Neuronal stem cell (in vitro differentiated cells): ENCODE results near the gene FHIT.

Experiments used
- DNase-seq: peaks from one replicate; pipeline ENCODE4 v3.0.0-alpha.2; 2013; ENCODE audit warnings: low spot score
- H2AFZ ChIP-seq: one replicate; pipeline ENCODE4 v1.6.1; 2013; ENCODE audit warnings: mild to moderate bottlenecking, low read length, inconsistent platforms
- H2AK5ac ChIP-seq: 2 replicates; pipeline ENCODE4 v1.6.1; 2013; ENCODE audit warnings: low read depth, mild to moderate bottlenecking, inconsistent platforms, low read length, moderate library complexity, mixed read lengths
- H2BK120ac ChIP-seq: 2 replicates; pipeline ENCODE4 v1.6.1; 2013; ENCODE audit warnings: low read depth, mild to moderate bottlenecking, inconsistent platforms, low read length, moderate library complexity, mixed read lengths
- H2BK12ac ChIP-seq: one replicate; pipeline ENCODE4 v1.6.1; 2013; ENCODE audit warnings: low read length, inconsistent platforms
- H2BK15ac ChIP-seq: 2 replicates; pipeline ENCODE4 v1.6.1; 2013; ENCODE audit warnings: mild to moderate bottlenecking, low read length, inconsistent platforms, mixed read lengths
- H2BK5ac ChIP-seq: one replicate; pipeline ENCODE4 v1.6.1; 2013; ENCODE audit warnings: inconsistent platforms, mild to moderate bottlenecking, low read length, moderate library complexity
- H3K14ac ChIP-seq: one replicate; pipeline ENCODE4 v1.6.1; 2013; ENCODE audit warnings: low read length, inconsistent platforms
- H3K18ac ChIP-seq: 2 replicates; pipeline ENCODE4 v1.6.1; 2013; ENCODE audit warnings: low read length, inconsistent platforms
- H3K23ac ChIP-seq: 2 replicates; pipeline ENCODE4 v1.6.1; 2013; ENCODE audit warnings: low read depth, mild to moderate bottlenecking, mixed read lengths, low read length, inconsistent platforms; ENCODE audit not compliant: poor library complexity
- H3K27ac ChIP-seq: replicated peaks from 3 replicates; pipeline ENCODE4 v1.5.1; 2013; ENCODE audit warnings: low read length, inconsistent platforms
- H3K27me3 ChIP-seq, 3 experiments: 2 replicates each; pipeline ENCODE4 v1.6.1; 2013; ENCODE audit warnings: low read length in 3 of 3, mild to moderate bottlenecking in 2 of 3, inconsistent platforms in 1 of 3, low read depth in 1 of 3, mixed read lengths in 1 of 3, moderate library complexity in 1 of 3; ENCODE audit not compliant: control insufficient read depth in 3 of 3, insufficient read depth in 3 of 3
- H3K36me3 ChIP-seq, 2 donors: replicated peaks in 1 of 2; 2 replicates each; pipeline ENCODE4 v1.6.1; 2013; ENCODE audit warnings: low read length in 2 of 2; ENCODE audit not compliant: control insufficient read depth in 2 of 2, insufficient read depth in 2 of 2
- H3K4ac ChIP-seq: 2 replicates; pipeline ENCODE4 v1.6.1; 2013; ENCODE audit warnings: inconsistent platforms, mild to moderate bottlenecking, low read length, moderate library complexity
- H3K4me1 ChIP-seq, 2 donors: 1 replicate in 1 of 2; 2 replicates in 1 of 2; pipeline ENCODE4 v1.6.1; 2013; ENCODE audit warnings: low read length in 2 of 2, low read depth in 1 of 2; ENCODE audit not compliant: control insufficient read depth in 2 of 2, insufficient read depth in 1 of 2
- H3K4me2 ChIP-seq: one replicate; pipeline ENCODE4 v1.6.1; 2013; ENCODE audit warnings: mild to moderate bottlenecking, low read length, inconsistent platforms; ENCODE audit not compliant: insufficient read depth, poor library complexity, severe bottlenecking
- H3K4me3 ChIP-seq, 2 donors: 2 replicates each; pipeline ENCODE4 v1.5.1; 2013; ENCODE audit warnings: low read length in 2 of 2, mild to moderate bottlenecking in 2 of 2, inconsistent platforms in 1 of 2, moderate library complexity in 1 of 2
- H3K79me1 ChIP-seq: one replicate; pipeline ENCODE4 v1.6.1; 2013; ENCODE audit warnings: low read depth, mild to moderate bottlenecking, inconsistent platforms, low read length, moderate library complexity
- H3K9ac ChIP-seq: one replicate; pipeline ENCODE4 v1.6.1; 2013; ENCODE audit warnings: mild to moderate bottlenecking, low read depth, low read length, inconsistent platforms; ENCODE audit not compliant: poor library complexity
- H3K9me3 ChIP-seq, 2 donors: replicated peaks in 1 of 2; 2 replicates each; pipeline versions ENCODE3 to v1.6.1; 2013; ENCODE audit warnings: low read length in 2 of 2, mild to moderate bottlenecking in 2 of 2, inconsistent platforms in 1 of 2, low read depth in 1 of 2, mixed read lengths in 1 of 2, moderate library complexity in 1 of 2; ENCODE audit not compliant: control insufficient read depth in 2 of 2, insufficient read depth in 1 of 2
- H4K8ac ChIP-seq: one replicate; pipeline ENCODE4 v1.6.1; 2013; ENCODE audit warnings: low read depth, mild to moderate bottlenecking, inconsistent platforms, low read length, moderate library complexity
- H4K91ac ChIP-seq: one replicate; pipeline ENCODE4 v1.6.1; 2013; ENCODE audit warnings: low read length, low read depth, mild to moderate bottlenecking, inconsistent platforms; ENCODE audit not compliant: poor library complexity
- WGBS, 2 donors: extraction: QIAGEN DNeasy Blood & Tissue Kit; methylation state at CpG; one replicate each; pipeline ENCODE4 v1.1.7; 2013; ENCODE audit warnings: missing lambda C conversion rate in 2 of 2, mixed read lengths in 1 of 2; ENCODE audit not compliant: insufficient read length in 2 of 2, insufficient replicate concordance in 1 of 2; ENCODE audit errors: extremely low coverage in 2 of 2; 5-methylcytosine and 5-hydroxymethylcytosine counted together

FHIT gene

DNA sequence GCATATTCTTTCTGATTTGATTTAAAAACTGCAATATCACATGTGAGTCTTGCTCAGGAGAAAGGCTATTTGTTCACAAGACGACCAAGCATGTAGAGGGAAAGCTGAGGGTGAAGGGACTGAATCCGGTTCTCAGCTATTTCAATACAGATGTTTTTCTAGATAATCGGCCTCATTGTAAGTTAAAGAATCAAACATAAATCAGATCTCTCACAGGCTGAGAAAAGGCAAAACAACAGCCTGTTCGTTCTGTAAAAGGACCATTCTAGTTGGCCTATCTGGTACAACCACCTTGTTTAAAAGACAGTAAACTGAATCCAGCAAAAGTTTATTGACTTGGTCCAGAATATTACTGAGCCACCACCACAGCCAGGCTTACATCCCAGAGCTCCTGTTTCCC lies 1155.7 kb downstream of the FHIT start:
- Histone ChIP-seq H2BK15ac (no peak overlapping the region), H2BK5ac (no peak overlapping the region), H3K4me1 (no peaks in the 10 kb centered on the region), H2AK5ac (no peak overlapping the region), H3K14ac (no peak overlapping the region), H4K8ac (no peak overlapping the region), H3K36me3 (no peaks in the 10 kb centered on the region), H2BK12ac (no peak overlapping the region), H3K27ac (no peak overlapping the region), H2BK120ac (no peak overlapping the region), H3K4me2 (no peak overlapping the region), H3K4ac (no peak overlapping the region), H4K91ac (no peak overlapping the region), H3K79me1 (no peaks in the 10 kb centered on the region), H2AFZ (no peak overlapping the region), H3K4me3 (no peak overlapping the region), H3K9me3 (no peaks in the 10 kb centered on the region), H3K9ac (no peak overlapping the region), H3K27me3 (peaks cover 0 to 5% (median 0%) of the 10 kb centered on the region in 3 experiments), H3K23ac (no peak overlapping the region), H3K18ac (no peak overlapping the region)
- no CpG with 5 or more reads among the region's 4 CpGs for WGBS, 2 donors
- DNase-seq = no peak

DNA sequence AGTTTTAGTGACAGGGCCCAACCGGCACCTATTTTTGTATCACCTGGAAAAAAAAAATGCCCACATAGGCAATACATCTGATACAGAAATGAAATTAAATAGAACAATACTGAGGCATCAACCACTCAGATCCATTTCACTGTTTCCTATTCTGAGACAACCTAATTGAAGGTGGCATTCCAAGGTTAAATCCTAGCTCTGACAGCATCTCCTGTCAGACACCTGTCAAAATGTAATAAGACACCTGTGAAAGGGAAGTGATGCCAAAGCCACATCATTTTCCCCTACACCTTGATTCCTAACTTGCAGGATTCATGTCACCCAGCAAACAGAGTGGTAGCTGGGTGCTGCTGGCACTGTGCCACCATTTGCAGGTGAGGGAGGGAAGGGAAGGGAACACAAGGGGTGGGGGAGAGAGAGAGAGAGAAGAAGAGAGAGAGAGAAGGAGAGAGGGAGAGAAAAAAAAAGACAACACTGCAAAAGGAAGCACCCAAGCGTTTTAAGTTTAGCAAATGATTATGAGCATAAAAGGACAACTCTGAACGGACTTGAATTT lies 1156.8 kb downstream of the FHIT start:
- H2BK15ac ChIP-seq = no peak overlapping the region
- no peaks in the 10 kb centered on the region for H3K79me1 ChIP-seq
- H3K23ac ChIP-seq = no peak overlapping the region
- H3K9me3 ChIP-seq = no peaks in the 10 kb centered on the region
- no peak overlapping the region for H3K14ac ChIP-seq
- H4K8ac ChIP-seq = no peak overlapping the region
- H3K27me3 ChIP-seq = peaks cover 0 to 5% (median 0%) of the 10 kb centered on the region in 3 experiments
- H4K91ac ChIP-seq = no peak overlapping the region
- H3K4ac ChIP-seq = no peak overlapping the region
- DNase-seq = no peak
- H2AK5ac ChIP-seq = no peak overlapping the region
- no CpG with 5 or more reads among the region's 3 CpGs for WGBS, 2 donors
- no peaks in the 10 kb centered on the region for H3K36me3 ChIP-seq
- H3K4me3 ChIP-seq = no peak overlapping the region
- H3K9ac ChIP-seq = no peak overlapping the region
- no peak overlapping the region for H3K18ac ChIP-seq
- no peak overlapping the region for H3K27ac ChIP-seq
- no peak overlapping the region for H3K4me2 ChIP-seq
- no peak overlapping the region for H2AFZ ChIP-seq
- H2BK5ac ChIP-seq = no peak overlapping the region
- H2BK120ac ChIP-seq = no peak overlapping the region
- H3K4me1 ChIP-seq = no peaks in the 10 kb centered on the region
- no peak overlapping the region for H2BK12ac ChIP-seq

DNA sequence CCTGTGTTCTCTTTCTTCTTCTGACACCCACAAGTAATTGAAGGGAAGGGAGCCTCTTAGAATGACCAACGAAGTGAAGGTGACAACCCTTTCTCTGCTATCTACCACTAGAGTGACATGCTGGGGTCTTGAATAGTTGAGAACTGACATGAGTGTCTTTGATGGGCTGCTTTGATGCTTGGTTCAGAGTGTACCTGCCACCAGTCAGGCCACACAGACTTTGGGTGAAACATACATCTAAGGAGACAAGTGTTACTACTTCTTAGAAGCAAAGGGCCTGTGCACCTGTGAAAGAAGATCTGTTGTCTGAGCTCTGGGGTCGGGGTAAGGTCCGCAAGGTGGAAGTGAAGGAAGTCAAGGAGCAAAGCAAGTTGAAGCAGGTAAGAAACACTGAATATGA lies 1160.7 kb downstream of the FHIT start:
- DNase-seq = no peak
- H3K27ac ChIP-seq = no peak overlapping the region
- H3K9ac ChIP-seq = no peak overlapping the region
- H2BK12ac ChIP-seq = no peak overlapping the region
- no peak overlapping the region for H2AFZ ChIP-seq
- no peak overlapping the region for H2BK120ac ChIP-seq
- no peaks in the 10 kb centered on the region for H3K36me3 ChIP-seq
- no peak overlapping the region for H4K91ac ChIP-seq
- peaks cover 0 to 5% (median 0%) of the 10 kb centered on the region in 3 experiments for H3K27me3 ChIP-seq
- no peak overlapping the region for H4K8ac ChIP-seq
- H2BK5ac ChIP-seq = no peak overlapping the region
- no peak overlapping the region for H3K14ac ChIP-seq
- H3K9me3 ChIP-seq = no peaks in the 10 kb centered on the region
- no peak overlapping the region for H2BK15ac ChIP-seq
- H3K18ac ChIP-seq = no peak overlapping the region
- H2AK5ac ChIP-seq = no peak overlapping the region
- no peaks in the 10 kb centered on the region for H3K4me1 ChIP-seq
- WGBS, 2 donors = no CpG with 5 or more reads among the region's 3 CpGs
- no peak overlapping the region for H3K4me3 ChIP-seq
- H3K23ac ChIP-seq = no peak overlapping the region
- no peaks in the 10 kb centered on the region for H3K79me1 ChIP-seq
- no peak overlapping the region for H3K4me2 ChIP-seq
- no peak overlapping the region for H3K4ac ChIP-seq

DNA sequence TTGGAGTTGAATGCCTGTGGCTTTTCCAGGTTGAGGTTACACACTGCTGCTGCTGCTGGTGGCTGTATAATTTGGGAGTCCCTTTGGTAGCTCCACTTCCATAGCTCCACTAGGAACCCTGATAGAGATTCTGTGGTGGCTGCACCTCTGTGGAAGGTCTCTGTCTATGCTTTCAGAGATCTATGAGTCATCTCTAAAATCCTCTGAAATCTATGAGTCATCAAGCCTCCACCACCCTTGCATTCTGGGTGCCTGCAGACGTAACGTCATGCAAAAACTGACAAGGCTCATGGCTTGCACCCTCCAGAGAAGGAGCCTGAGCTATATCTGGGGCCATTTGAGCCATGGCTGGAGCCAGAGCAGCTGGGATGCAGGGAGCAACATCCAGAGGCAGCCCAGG lies 1164.4 kb downstream of the FHIT start:
- H3K27me3 ChIP-seq = no peaks in the 10 kb centered on the region
- H2BK12ac ChIP-seq = no peak overlapping the region
- no peak overlapping the region for H3K18ac ChIP-seq
- H3K4me1 ChIP-seq = no peaks in the 10 kb centered on the region
- H3K9ac ChIP-seq = no peak overlapping the region
- H4K91ac ChIP-seq = no peak overlapping the region
- peak overlapping the region; percentile 57 for H4K8ac ChIP-seq
- no peak overlapping the region for H2AK5ac ChIP-seq
- no peak overlapping the region for H3K14ac ChIP-seq
- no peak overlapping the region for H3K4ac ChIP-seq
- no peaks in the 10 kb centered on the region for H3K9me3 ChIP-seq
- no peak overlapping the region for H3K23ac ChIP-seq
- no peaks in the 10 kb centered on the region for H3K36me3 ChIP-seq
- no peak for DNase-seq
- H2AFZ ChIP-seq = no peak overlapping the region
- H2BK5ac ChIP-seq = no peak overlapping the region
- no CpG with 5 or more reads among the region's 2 CpGs for WGBS, 2 donors
- H3K4me2 ChIP-seq = no peak overlapping the region
- H2BK15ac ChIP-seq = no peak overlapping the region
- no peak overlapping the region for H3K27ac ChIP-seq
- H3K79me1 ChIP-seq = no peaks in the 10 kb centered on the region
- H3K4me3 ChIP-seq = no peak overlapping the region
- no peak overlapping the region for H2BK120ac ChIP-seq
